ENCODE measurements around the gene SLC18A3.
A peak's percentile ranks its signal among the peaks of the same experiment; 100 is the strongest.

Gene SLC18A3

DNA sequence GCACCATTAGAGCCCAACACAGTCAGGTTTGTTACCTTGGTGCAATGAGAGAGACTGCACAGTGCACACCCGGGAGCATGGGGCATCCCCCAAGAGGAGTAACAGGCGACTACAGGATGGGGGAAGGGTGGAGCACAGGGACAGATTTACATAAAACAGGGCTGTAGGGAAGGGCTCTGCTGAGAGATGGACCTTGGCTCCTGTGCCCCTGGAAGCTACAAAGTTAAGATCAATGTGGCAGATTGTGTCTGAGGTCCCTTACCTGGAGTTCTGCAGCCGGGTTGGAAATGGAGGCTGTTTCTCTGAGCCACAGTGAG, 13.7 kb upstream of the SLC18A3 start:
- DNase-seq (ENCODE audit: low spot score), result no peak

DNA sequence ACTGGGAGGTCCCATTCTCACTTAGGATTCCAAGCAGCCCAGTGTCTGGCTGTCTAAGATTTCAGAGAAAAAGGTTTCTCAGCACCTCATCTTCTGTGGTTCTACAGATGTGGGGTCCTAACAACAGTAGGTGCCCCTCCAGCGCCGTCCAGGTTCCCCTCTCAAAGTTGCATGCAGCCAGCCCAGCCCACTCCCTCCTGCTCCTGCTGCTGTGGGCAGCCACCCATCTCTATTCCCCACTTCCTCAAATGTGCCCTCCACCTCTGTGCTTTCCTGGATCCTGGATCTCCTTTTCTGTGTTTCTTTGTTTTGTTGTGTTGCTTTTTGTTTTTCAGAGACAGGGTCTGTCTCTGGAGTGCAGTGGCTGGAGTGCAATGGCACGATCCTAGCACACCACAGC, 13.3 kb upstream of the SLC18A3 start:
- DNase-seq (ENCODE audit: low spot score), result no peak

DNA sequence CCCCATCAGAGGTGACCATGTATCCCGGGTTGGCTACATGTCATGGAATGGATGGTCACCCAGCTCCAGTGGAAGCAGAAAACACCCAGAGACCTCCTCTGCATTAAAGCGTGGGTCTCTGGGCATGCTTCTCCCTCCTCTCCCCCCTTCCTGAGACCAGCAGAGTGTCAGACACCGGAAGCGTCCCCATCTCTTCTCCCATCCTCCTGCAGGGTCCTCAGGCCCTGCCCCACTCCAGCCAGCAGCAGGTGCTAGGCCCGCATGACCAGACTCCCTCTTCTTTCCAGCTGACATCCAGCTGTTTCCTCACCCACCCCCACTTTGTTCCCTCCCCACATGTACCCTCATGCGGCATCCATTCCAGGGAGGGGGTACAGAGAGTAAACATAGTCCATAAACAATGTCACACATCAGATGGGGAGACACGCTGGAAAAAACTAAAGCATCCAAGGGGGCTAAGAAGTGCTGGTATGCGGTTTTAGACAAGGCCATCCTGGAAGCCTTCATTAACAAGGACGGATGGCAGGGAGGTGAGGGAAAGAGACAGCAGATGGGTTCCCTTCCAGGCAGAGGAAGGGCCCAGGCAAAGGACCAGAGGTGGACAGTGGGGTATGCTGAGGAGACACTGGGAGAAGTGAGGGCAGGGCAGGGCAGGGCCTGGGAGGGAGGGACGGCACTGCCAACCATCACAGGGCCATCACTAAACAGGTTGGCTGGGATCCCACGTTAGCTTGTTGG, 12.5 kb upstream of the SLC18A3 start:
- peak; percentile 41 for DNase-seq (ENCODE audit: low spot score)

DNA sequence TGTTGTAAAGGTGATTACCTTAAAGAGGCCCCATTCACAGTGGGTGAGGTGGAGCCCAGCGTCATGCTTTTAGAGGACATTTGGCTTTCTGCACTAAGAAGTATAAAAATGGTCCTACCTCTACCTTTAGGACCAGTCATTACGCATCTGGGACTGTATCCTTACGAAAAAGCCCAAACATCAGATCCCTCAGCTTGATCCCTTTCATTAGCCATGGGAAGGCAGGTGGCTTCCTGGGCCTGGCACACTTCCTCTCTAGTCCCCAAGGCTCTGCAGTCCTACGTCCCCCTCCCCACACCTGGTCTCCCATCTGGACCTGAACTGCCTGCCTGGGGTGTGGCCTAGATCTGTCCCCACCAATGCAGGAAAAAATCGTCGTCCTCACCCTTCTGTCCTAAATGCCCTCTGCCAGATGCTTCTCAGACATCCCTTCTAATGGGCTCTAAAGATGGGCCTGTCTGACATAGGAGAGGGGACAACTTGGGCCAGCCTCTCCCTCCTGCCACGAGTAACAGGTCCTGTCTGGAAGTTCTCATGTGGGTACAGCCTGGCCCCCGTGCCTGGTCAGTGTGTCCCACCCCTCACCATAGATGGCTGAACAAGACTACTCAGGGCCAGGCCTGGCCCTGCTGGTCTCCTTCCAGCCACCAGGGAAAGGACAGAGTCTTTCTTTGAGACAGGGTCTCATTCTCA, 11.8 kb upstream of the SLC18A3 start:
- peak; percentile 34 for DNase-seq (ENCODE audit: low spot score)

DNA sequence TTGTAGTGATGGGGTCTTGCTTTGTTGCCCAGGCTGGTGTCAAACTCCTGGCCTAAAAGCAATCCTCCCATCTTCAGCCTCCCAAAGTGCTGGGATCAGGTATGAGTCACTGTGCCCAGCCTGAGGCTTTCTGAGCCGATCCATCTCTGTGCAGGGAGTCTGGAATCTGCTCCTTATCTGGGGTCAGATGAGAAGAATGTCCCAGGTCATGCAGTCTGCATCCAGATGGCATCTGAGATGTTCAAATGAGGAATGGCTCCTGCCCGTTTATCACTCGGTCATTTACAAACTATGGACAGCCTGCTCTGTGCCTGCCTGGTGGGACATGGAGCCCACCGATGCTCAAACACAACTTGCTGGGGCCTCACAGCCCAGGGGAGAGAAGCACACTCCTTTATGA, 11.1 kb upstream of the SLC18A3 start:
- DNase-seq (ENCODE audit: low spot score), result no peak

DNA sequence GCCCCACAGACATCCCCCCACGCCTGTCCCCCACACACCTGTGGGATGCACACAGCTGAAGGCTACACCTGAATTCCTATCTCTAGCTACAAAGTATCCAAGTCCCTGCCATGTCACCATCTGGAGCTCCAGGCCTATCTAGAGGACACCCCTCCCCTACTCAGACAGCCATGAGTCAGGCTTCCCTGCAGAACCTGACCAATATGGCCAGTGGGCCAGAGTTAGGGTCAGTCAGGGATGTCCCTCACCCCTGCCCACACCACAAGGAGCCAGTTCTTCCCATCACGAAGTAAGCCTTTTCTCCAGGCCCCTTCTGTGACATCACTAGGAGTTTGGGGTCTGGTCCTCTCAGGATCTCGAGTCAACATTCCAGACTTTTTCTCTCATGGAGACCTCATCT, 10.6 kb upstream of the SLC18A3 start:
- DNase-seq (ENCODE audit: low spot score), result peak; percentile 54

DNA sequence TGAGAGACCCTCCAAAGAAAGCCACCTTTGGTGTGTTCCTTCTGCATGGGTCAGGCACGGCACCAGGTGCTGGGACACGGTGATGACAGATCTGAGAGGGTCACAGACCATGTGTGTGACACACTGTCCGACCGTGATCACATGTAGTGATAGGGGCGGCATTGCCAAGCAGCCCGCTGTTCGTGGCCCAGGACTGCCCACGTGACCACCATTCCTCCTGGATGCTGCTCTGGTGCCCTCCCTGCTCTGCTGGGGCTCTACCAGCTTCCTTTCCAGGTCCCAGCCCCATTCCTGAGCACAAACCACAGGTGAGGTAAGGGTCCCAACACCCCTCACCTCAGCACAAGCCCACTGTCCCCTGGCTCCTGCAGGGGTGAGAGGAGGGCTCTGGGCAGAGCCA, 10.1 kb upstream of the SLC18A3 start:
- peak; percentile 40 for DNase-seq (ENCODE audit: low spot score)

DNA sequence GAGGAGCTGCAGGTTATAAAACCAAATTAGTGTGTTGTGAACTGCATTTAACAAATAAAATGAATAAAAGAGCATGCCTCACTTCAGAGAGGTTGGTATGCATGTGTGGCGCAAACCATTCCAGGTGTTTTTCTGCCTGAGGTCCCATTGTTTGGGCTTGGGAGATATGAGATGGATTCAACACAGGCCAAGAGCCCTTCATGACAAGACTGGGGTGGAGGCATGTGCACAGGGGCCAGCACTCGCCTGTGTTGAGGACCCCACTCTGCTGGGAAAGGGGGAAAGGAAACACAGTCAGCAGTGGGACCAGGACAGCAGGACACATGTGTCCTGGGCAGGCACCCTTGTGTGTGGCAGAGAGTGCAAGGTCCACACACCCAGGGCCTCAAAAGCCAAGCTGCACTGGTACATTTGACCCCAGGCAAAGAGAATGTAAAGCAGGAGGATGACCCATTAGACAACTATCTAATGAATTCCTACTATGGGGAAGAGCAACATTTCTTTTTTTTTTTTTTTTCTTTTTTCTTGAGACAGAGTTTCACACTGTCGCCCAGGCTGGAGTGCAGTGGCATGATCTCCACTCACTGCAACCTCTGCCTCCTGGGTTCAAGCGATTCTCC, 9.2 kb upstream of the SLC18A3 start:
- peak; percentile 47 for DNase-seq (ENCODE audit: low spot score)

DNA sequence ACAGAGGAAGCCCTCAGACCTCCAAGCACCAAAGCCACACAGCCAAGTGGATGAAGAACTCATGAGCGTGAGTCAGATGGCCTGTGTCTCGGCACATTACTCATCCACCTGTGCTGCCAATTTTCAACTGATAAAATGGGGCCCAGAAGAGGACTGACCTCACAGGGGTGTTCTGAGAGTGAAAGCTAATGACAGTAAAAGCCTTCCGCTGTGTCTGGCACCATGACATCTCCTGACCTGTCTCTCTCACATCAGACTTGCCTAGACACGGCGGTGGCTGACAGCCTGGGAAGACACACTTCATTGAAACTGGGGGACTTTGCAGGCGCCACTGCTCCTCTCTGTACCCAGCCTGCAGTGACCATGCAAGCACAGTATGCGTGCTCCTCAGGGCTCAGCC, 8.3 kb upstream of the SLC18A3 start:
- DNase-seq (ENCODE audit: low spot score), result no peak

DNA sequence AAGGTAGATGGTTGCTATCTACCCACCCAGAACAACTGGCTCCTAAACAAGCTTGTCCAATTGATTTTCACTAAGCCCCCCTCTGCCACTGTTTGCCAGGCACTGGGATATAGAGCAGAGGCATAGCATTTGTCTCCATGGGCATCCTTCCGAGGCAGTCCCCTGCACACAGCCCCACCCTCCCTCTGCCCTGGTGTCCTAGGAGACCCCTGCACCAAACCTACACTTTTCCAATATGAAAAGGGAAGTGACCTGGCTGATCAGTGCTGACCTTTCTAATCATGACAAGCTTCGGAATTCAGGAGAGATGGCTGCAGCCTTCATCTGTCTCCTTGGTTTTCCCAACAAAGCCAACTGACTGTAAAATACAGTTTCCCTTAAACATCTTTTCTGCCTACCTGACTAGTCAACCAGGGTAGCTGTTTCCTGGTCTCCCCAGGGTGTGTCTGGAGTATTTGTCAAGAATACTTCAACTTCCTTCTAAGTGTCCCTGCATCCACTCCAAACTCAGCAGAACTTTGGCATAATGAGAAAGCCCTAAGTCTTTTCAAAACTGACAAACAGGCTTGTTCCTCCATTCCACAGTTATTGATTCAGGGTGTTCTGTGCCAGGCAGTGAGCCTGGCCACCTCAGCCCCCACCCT, 7.6 kb upstream of the SLC18A3 start:
- DNase-seq (ENCODE audit: low spot score), result peak; percentile 40

DNA sequence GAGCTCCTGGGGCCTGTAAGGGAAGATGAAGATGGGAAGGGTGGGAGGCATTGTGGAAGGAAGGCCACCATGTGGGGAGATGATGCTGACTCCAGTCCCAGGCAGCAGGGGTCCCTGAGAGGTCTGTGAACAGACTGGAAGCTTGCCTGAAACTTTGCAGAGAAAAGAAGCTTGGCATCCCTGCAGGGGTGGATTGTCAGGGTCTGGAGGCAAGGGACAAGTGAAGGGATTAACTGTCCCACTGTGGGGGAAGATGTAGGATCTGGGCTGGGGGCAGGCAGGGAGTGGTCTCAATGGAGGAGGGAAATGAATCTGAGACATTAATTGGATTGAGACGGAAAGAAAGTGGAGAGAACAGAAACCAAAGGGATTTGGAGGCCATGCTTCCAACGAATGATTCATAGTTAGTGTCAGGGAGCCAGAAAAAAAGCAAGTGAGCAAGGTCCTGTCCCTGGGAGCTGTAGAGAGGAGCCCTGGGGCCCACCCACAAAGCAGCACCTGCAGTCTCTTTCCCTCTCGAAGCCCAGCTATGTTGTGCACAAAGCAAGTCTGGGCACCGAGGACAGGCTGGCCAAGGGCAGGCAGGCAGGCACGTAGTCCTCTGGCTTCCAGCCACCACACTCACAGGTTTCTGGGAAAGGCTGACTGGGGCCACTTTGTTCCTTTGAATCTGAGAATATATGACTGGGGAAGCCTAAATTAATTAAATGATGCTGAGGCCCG, 4.7 kb upstream of the SLC18A3 start:
- DNase-seq (ENCODE audit: low spot score), result no peak

DNA sequence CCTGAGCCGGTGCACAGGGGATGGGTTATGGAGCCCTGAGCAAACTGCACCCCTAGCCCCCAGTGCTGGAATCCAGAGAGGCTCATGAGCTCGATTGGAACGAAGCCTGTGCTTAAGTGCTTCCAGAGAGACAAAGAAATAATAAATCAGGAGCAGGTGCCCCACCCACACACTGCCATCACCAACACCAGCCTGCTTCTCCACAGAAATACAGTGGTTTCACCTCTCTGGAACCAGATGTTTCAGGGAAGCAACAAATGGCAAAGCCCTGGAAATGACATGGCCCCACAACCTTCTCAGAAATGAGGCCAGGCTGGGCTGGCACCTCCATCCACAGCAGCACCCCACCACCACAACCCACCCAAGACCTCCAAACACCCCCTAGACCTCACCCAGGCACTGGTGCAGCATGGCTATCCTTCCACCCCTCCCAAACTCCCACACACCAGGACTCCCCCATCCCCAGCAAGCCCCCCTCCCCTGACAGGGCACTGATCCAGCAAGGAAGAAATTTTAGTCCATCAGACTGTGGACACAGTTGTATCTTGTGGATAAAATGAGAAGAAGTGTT, 4.1 kb upstream of the SLC18A3 start:
- peak; percentile 52 for DNase-seq (ENCODE audit: low spot score)

DNA sequence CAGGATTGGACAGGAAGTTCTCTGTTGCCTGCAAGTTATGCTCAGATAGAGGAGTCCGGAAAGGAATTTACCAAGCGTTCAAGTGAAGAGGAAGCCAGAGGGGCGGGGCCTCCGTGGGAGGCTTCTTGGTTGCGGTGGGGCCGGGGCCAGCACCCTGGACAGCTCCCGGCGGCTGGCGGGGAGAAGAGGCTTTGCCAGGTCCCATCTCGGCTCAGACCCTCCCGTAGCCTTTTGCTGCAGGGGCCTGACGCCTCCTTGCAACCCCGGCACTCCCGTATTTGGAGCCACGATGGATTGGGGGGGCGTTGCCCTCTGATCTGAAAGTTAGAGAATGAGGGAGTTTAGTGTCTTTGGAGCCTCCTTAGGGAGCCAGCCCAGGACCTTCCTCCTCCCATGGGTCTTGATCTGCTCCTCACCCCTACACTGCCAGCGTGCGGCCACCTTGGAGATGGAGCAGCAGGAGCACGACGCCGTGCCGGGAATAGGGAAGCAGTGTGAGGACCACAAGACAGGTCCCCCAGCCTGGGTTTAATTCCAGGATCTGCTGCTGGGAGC, 3.1 kb upstream of the SLC18A3 start:
- DNase-seq (ENCODE audit: low spot score), result peak; percentile 84

DNA sequence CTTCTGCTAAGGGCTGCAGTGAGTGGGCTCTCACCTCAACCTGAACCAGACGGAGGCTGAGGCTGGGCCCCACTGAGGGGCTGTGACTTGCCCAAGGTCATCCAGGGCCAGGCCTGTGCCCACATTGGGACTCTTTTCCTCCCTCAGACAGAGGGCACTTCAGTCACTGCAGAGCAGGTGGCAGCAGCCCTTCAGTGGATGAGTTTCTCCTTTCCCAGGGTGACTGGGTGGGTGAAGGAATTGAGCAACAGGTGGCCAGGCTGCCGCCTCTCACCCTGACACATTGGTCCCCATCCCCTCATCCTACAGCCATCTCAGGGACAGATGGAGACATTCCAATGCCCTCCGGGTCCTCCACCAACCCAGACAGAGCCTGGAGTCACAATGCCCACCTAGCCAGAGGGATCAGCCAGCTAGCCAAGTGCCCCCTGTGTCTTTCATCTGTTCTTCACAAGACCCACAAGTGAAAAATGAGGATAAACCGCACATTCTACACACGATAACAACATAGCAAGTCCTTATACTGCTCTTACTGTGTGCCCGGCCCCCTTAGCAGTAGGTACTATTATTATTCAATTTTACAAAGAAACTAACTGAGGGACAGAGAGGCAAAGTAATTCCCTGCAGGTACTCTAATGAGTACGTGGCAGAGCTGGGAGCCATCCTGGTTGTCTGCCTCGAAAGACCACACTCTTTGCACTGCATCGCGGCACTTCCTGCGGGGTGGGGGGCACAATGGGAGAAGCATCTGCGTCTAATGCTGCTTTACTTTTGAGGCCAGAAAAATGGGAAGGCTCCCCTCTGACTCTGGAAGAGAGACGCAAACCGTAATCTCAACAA, 1.7 kb upstream of the SLC18A3 start:
- DNase-seq (ENCODE audit: low spot score), result peak; percentile 55

DNA sequence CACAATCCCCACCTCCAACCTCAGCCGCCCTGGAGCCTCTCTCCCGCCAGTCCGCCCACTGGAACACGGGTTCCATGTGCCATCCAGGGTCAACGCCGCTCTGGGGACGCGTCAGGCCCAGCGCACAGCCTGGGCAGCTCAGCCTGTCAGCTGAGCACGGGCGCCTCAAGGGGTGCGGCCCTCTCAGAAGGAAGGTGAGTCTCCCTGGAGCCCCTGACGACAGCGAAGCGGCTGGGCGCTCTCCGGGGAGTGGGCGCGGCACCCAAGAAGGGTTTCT, 1.2 kb upstream of the SLC18A3 start:
- DNase-seq (ENCODE audit: low spot score), result peak; percentile 41

DNA sequence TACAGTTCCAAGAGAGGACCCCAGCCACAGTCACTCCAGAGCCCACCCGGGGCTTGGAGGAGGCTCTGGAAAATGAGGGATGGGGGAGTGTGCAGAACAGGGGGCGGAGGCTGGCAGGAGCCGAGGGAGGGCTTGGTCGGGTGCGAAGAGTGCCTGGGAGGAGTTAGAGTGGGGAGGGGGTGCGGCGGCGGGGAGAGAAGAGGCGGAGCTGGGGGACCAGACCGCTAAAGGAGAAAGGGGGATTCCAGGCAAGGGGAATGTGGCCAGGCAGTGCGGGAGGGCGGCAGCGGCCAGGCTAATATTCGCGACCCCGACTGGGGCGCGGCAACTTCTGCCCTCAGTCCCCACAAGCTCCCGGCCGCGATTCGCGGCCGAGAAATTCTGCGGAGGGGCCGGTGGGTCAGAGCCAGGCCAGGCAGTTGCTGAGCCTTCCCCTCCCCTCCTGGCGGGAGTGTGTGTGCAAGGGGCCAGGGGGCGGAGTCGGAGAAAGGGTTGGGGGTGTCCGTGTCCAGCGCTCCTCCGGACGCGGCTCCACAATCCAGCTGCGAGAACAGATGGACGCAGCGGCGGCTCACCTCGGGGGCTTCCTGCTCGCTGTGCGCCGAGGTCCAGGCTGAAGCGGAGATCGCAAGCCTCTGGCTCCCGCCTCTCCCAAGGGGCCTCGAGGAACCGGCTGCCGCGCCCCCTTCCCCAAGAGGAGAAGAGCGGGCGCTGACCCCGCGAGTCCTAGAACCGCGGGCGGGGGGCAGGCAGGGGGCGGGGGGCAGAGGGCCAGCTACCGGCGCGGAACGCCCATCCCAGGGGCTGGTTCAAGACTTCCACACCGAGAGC, 612 bp upstream of the SLC18A3 start:
- DNase-seq (ENCODE audit: low spot score), result peak; percentile 64

DNA sequence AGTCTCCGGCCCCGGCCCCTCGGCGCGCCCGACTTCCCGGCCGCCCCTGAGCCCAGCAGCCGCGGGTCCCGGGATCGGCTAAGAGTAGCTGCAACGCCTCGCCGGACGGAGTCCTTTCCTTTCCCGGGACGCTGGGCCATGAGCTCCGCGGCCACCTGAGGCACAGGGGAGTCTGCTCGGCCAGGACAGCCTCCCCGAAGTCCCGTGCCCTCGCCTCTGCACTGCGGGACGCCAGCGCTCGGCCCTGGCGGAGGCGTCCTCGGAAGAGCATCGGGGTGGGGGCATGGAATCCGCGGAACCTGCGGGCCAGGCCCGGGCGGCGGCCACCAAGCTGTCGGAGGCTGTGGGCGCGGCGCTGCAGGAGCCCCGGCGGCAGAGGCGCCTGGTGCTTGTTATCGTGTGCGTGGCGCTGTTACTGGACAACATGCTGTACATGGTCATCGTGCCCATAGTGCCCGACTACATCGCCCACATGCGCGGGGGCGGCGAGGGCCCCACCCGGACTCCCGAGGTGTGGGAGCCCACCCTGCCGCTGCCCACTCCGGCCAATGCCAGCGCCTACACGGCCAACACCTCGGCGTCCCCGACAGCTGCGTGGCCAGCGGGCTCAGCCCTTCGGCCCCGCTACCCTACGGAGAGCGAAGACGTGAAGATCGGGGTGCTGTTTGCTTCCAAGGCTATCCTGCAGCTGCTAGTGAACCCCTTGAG, 502 bp downstream of the SLC18A3 start:
- peak; percentile 44 for DNase-seq (ENCODE audit: low spot score)

DNA sequence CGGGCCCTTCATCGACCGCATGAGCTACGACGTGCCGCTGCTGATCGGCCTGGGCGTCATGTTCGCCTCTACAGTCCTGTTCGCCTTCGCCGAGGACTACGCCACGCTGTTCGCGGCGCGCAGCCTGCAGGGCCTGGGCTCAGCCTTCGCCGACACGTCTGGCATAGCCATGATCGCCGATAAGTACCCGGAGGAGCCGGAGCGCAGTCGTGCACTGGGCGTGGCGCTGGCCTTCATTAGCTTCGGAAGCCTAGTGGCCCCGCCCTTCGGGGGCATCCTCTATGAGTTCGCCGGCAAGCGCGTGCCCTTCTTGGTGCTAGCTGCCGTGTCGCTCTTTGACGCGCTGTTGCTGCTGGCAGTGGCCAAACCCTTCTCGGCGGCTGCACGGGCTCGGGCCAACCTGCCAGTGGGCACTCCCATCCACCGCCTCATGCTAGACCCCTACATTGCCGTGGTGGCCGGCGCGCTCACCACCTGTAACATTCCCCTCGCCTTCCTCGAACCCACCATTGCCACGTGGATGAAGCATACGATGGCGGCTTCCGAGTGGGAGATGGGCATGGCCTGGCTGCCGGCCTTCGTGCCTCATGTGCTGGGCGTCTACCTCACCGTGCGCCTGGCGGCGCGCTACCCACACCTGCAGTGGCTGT, 1.2 kb downstream of the SLC18A3 start:
- DNase-seq (ENCODE audit: low spot score), result peak; percentile 60
